Measurements from ENCODE around the gene GP1BA.

GP1BA gene

DNA sequence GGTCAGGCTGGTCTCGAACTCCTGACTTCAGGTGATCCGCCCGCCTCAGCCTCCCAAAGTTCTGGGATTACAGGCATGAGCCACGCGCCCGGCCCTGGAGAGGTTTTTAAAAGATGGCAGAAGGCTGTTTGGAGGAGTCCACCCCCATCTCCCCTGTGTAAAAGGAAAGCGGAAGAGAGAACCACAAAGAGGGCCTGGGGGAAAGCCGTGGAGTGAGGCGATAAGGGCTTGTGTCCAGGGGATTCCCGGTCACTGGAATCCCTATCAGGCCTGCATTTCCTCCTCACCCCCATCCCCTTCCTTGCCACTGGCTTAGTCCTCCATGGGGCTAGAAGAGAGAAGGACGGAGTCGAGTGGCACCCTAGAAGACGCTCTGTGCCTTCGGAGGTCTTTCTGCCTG, at the start of gene GP1BA:
GP1BA (plus strand) TSS at position 315 of the 400 bp plus-strand sequence. CDS start 328 bp downstream, outside the sequence.
- Histone ChIP-seq H3K4me3 (ENCODE audit: low read length) (no peak within 1 kb of the TSS), H2AFZ (ENCODE audit: low read depth, low read length) (no peak within 1 kb of the TSS), H3K27me3 (ENCODE audit: insufficient read depth, low read length) (no peaks in the 10 kb centered on the region), H3K36me3 (ENCODE audit: insufficient read depth, low read length) (peaks cover 3% of the 10 kb centered on the region), H3K4me1 (ENCODE audit: insufficient read depth, low read length) (no peaks in the 10 kb centered on the region), H3K9me3 (ENCODE audit: low read length) (no peaks in the 10 kb centered on the region)

DNA sequence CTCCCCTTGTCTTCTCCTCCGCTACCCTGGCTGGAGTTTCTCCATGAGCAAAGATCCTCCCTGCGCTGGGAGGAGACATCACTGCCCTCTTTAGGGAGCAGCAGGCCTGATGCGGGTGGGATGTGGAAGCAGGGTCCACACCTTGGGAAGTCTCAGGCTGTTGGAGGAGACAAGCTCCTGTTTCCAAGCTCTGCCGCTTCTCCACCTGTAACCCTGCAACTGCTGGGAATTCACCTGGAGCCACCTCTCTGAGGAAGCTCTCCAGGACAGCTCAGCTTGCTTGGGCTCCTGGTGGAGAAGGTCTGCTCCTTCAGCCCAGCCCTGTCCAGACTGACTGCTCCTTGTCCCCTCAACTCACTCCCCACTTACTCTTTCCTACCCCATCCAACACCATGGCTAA, 47.6 kb upstream of the GP1BA start:
- Histone ChIP-seq H3K36me3 (ENCODE audit: insufficient read depth, low read length) (peaks cover 33% of the 10 kb centered on the region), H3K9me3 (ENCODE audit: low read length) (no peaks in the 10 kb centered on the region), H3K27me3 (ENCODE audit: insufficient read depth, low read length) (no peaks in the 10 kb centered on the region), H3K4me1 (ENCODE audit: insufficient read depth, low read length) (no peaks in the 10 kb centered on the region), H3K4me3 (ENCODE audit: low read length) (no peak overlapping the region), H2AFZ (ENCODE audit: low read depth, low read length) (no peak overlapping the region)

DNA sequence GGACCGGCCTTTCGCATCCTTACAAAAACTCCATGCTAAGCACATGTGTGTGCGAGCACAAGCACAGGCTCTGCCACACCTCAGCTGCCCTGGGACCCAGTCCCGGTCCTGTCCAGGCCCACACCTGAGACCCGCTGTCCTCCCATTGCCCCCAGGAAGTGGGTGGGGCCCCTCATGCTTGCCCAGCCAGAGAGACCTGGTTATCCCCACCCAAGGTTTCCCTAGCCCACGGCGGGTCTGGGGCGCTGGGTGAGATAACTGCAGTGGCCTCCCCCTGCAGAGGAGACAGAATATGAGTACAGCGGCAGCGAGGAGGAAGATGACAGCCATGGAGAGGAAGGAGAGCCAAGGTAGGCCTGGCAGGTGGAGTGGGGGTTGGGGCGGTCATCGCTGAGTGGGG, 45.2 kb upstream of the GP1BA start:
- peaks cover 45% of the 10 kb centered on the region for H3K36me3 ChIP-seq (ENCODE audit: insufficient read depth, low read length)

DNA sequence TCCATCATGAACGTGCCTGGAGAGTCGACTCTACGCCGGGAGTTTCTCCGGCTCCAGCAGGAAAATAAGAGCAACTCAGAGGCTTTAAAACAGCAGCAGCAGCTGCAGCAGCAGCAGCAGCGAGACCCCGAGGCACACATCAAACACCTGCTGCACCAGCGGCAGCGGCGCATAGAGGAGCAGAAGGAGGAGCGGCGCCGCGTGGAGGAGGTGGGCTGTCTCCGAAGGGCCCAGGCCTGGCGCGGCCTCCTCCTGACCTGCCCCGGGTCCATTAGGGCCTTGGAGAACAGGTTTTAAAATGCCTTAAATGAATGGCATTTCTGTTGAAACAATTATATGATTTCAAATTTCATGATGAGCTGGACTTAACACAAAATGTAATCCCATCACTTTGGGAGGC, 44.5 kb upstream of the GP1BA start:
- no peak overlapping the region for H3K4me3 ChIP-seq (ENCODE audit: low read length)
- H3K27me3 ChIP-seq (ENCODE audit: insufficient read depth, low read length): no peaks in the 10 kb centered on the region
- H3K36me3 ChIP-seq (ENCODE audit: insufficient read depth, low read length): peaks cover 41% of the 10 kb centered on the region
- H3K9me3 ChIP-seq (ENCODE audit: low read length): no peaks in the 10 kb centered on the region
- H3K4me1 ChIP-seq (ENCODE audit: insufficient read depth, low read length): no peaks in the 10 kb centered on the region
- no peak overlapping the region for H2AFZ ChIP-seq (ENCODE audit: low read depth, low read length)

More for the DNA sequence above, 45.2 kb upstream of the GP1BA start:
- Histone ChIP-seq H3K9me3 (ENCODE audit: low read length) (no peaks in the 10 kb centered on the region), H3K4me1 (ENCODE audit: insufficient read depth, low read length) (no peaks in the 10 kb centered on the region), H3K27me3 (ENCODE audit: insufficient read depth, low read length) (no peaks in the 10 kb centered on the region), H3K4me3 (ENCODE audit: low read length) (no peak overlapping the region), H2AFZ (ENCODE audit: low read depth, low read length) (no peak overlapping the region)

DNA sequence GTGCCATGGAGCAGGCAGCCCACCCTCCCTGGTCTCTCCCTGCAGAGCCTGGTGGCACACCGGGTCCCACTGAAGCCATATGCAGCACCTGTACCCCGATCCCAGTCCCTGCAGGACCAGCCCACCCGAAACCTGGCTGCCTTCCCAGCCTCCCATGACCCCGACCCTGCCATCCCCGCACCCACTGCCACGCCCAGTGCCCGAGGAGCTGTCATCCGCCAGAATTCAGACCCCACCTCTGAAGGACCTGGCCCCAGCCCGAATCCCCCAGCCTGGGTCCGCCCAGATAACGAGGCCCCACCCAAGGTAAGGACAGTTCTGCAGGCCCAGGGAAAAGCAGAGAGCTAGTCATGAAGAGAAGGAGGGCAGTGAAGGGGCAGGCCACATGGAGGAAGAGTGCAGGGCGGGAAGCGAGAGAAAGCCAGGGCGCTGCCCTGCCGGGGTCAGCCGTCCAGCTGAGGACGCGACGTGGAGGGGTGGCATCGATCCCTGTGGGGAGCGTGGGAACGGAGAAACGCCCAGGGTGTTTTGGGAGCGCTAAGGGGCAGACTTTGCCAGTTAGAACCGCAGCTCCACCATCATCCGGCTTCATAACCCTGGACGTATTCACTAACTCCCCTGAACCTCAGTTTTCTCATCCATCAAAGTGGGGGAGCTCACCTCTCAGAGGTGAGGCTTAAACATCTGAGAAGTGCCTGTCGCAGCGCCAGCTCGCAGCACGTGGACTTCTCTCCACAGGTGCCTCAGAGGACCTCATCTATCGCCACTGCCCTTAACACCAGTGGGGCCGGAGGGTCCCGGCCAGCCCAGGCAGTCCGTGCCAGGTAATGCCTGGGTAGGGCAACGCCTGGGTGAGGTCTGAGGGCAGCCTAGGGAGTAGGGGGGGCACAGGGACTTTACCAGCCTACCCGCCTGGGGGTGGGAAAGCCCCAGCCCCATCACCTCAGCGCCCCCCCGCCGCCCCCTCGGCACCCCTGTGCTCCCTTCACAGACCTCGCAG, 40.4 kb upstream of the GP1BA start:
- H3K36me3 ChIP-seq (ENCODE audit: insufficient read depth, low read length): peaks cover 67% of the 10 kb centered on the region
- H2AFZ ChIP-seq (ENCODE audit: low read depth, low read length): no peak overlapping the region
- no peaks in the 10 kb centered on the region for H3K4me1 ChIP-seq (ENCODE audit: insufficient read depth, low read length)
- no peaks in the 10 kb centered on the region for H3K9me3 ChIP-seq (ENCODE audit: low read length)
- no peak overlapping the region for H3K4me3 ChIP-seq (ENCODE audit: low read length)
- no peaks in the 10 kb centered on the region for H3K27me3 ChIP-seq (ENCODE audit: insufficient read depth, low read length)

DNA sequence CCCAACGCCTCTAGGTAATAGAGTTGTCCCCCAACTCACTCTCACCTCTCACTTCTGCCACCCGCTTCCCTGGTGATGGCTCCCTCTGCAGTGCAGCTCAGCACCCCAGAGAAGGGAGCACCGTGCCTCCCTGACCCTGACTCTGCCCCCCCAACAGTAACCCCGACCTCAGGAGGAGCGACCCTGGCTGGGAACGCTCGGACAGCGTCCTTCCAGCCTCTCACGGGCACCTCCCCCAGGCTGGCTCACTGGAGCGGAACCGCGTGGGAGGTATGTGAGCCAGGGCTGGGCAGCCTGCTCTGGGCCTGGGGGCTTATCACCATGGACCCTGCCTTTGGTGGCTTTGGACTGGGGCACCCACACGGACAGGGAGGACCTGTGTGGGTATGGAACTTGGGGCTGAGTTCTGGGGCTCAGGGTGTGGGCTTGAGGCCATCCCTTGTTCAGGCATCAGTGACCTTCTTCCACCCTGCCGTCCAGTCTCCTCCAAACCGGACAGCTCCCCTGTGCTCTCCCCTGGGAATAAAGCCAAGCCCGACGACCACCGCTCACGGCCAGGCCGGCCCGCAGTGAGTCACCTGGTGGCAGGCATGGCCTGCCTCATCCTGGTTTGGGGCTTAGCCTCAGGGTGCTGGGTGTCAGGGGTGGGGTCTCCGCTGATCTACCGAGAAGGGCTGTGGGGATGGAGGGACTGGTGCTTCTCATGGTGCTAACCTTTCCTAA, 39.4 kb upstream of the GP1BA start:
- Histone ChIP-seq H3K4me3 (ENCODE audit: low read length) (no peak overlapping the region), H3K9me3 (ENCODE audit: low read length) (no peaks in the 10 kb centered on the region), H3K4me1 (ENCODE audit: insufficient read depth, low read length) (no peaks in the 10 kb centered on the region), H3K36me3 (ENCODE audit: insufficient read depth, low read length) (peaks cover 65% of the 10 kb centered on the region), H3K27me3 (ENCODE audit: insufficient read depth, low read length) (no peaks in the 10 kb centered on the region), H2AFZ (ENCODE audit: low read depth, low read length) (no peak overlapping the region)

DNA sequence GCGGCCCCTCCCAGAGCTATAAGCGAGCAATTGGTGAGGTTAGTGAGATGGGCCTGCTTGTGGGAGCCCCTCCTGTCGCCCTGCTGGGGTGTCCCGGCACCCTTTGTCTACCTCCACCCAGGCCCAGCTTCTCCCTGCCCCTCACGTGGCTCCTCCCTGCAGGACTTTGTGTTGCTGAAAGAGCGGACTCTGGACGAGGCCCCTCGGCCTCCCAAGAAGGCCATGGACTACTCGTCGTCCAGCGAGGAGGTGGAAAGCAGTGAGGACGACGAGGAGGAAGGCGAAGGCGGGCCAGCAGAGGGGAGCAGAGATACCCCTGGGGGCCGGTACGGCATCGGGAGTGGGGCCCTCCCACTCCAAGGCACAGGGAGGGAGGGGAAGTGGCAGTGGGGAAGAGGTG, 38.8 kb upstream of the GP1BA start:
- H3K9me3 ChIP-seq (ENCODE audit: low read length): no peaks in the 10 kb centered on the region
- H3K4me3 ChIP-seq (ENCODE audit: low read length): no peak overlapping the region
- H2AFZ ChIP-seq (ENCODE audit: low read depth, low read length): no peak overlapping the region
- no peaks in the 10 kb centered on the region for H3K27me3 ChIP-seq (ENCODE audit: insufficient read depth, low read length)
- H3K4me1 ChIP-seq (ENCODE audit: insufficient read depth, low read length): no peaks in the 10 kb centered on the region
- peaks cover 65% of the 10 kb centered on the region for H3K36me3 ChIP-seq (ENCODE audit: insufficient read depth, low read length)

DNA sequence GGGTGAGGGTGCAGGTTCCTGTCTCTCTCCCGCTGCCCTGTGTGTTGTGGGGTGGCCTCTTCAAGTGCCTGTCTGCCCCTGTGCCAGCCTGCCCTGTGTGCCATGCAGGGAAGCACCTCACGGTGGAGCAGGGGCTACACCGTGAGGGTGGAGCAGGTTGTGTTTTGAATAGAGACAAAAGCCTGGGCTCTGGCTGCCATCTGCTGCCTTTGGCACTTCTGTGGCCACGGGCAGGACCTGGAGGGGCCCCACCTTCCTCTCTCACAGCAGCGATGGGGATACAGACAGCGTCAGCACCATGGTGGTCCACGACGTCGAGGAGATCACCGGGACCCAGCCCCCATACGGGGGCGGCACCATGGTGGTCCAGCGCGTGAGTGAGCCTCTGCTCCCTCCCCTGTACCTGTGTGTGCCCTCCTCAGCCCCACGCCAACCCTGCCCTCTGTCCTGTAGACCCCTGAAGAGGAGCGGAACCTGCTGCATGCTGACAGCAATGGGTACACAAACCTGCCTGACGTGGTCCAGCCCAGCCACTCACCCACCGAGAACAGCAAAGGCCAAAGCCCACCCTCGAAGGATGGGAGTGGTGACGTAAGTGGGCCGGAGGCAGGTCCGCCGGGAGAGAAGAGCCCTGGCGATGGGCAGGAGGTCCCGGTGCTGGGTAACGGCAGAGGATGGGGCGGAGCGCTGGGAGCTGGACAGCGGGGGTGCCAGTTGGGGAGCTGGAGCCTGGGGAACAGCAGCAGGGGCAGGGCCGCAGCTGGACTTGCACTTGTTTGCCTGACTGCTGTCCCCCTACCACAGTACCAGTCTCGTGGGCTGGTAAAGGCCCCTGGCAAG, 38.1 kb upstream of the GP1BA start:
- no peak overlapping the region for H3K4me3 ChIP-seq (ENCODE audit: low read length)
- no peak overlapping the region for H2AFZ ChIP-seq (ENCODE audit: low read depth, low read length)
- peaks cover 66% of the 10 kb centered on the region for H3K36me3 ChIP-seq (ENCODE audit: insufficient read depth, low read length)

DNA sequence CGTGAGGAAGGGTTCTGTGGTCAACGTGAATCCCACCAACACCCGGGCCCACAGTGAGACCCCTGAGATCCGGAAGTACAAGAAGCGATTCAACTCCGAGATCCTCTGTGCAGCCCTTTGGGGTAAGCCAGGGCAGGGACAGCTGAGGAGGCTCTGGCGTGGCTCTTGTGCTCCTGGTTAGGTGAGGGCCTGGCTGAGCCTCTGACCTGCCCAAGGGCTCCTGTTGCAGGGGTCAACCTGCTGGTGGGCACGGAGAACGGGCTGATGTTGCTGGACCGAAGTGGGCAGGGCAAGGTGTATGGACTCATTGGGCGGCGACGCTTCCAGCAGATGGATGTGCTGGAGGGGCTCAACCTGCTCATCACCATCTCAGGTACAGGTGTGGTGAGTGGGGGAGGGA, 37.0 kb upstream of the GP1BA start:
- Histone ChIP-seq H3K4me1 (ENCODE audit: insufficient read depth, low read length) (no peaks in the 10 kb centered on the region), H3K36me3 (ENCODE audit: insufficient read depth, low read length) (peaks cover 67% of the 10 kb centered on the region)

More for the DNA sequence above, 38.1 kb upstream of the GP1BA start:
- H3K27me3 ChIP-seq (ENCODE audit: insufficient read depth, low read length): no peaks in the 10 kb centered on the region
- no peaks in the 10 kb centered on the region for H3K9me3 ChIP-seq (ENCODE audit: low read length)
- no peaks in the 10 kb centered on the region for H3K4me1 ChIP-seq (ENCODE audit: insufficient read depth, low read length)

DNA sequence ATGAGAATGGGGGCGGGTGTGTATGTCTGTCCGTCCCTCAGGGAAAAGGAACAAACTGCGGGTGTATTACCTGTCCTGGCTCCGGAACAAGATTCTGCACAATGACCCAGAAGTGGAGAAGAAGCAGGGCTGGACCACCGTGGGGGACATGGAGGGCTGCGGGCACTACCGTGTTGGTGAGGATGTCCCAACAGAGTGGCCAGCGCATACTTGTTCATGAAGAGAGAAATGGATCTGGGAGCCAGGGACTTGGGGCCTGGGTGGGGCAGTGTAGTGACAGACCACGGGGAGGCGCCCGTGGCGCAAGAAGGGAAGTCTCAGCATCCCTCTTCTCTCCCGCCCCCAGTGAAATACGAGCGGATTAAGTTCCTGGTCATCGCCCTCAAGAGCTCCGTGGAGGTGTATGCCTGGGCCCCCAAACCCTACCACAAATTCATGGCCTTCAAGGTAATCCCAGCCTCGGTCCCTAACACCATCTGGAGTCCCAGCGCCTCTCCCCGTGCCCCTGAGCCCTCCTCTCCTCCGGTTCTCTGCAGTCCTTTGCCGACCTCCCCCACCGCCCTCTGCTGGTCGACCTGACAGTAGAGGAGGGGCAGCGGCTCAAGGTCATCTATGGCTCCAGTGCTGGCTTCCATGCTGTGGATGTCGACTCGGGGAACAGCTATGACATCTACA, 36.3 kb upstream of the GP1BA start:
- H3K4me3 ChIP-seq (ENCODE audit: low read length): no peak overlapping the region
- H3K9me3 ChIP-seq (ENCODE audit: low read length): peaks cover 10% of the 10 kb centered on the region
- H2AFZ ChIP-seq (ENCODE audit: low read depth, low read length): no peak overlapping the region
- H3K4me1 ChIP-seq (ENCODE audit: insufficient read depth, low read length): no peaks in the 10 kb centered on the region
- H3K27me3 ChIP-seq (ENCODE audit: insufficient read depth, low read length): no peaks in the 10 kb centered on the region
- peaks cover 60% of the 10 kb centered on the region for H3K36me3 ChIP-seq (ENCODE audit: insufficient read depth, low read length)

More for the DNA sequence above, 37.0 kb upstream of the GP1BA start:
- no peaks in the 10 kb centered on the region for H3K27me3 ChIP-seq (ENCODE audit: insufficient read depth, low read length)
- H2AFZ ChIP-seq (ENCODE audit: low read depth, low read length): no peak overlapping the region
- H3K4me3 ChIP-seq (ENCODE audit: low read length): no peak overlapping the region
- peaks cover 7% of the 10 kb centered on the region for H3K9me3 ChIP-seq (ENCODE audit: low read length)

DNA sequence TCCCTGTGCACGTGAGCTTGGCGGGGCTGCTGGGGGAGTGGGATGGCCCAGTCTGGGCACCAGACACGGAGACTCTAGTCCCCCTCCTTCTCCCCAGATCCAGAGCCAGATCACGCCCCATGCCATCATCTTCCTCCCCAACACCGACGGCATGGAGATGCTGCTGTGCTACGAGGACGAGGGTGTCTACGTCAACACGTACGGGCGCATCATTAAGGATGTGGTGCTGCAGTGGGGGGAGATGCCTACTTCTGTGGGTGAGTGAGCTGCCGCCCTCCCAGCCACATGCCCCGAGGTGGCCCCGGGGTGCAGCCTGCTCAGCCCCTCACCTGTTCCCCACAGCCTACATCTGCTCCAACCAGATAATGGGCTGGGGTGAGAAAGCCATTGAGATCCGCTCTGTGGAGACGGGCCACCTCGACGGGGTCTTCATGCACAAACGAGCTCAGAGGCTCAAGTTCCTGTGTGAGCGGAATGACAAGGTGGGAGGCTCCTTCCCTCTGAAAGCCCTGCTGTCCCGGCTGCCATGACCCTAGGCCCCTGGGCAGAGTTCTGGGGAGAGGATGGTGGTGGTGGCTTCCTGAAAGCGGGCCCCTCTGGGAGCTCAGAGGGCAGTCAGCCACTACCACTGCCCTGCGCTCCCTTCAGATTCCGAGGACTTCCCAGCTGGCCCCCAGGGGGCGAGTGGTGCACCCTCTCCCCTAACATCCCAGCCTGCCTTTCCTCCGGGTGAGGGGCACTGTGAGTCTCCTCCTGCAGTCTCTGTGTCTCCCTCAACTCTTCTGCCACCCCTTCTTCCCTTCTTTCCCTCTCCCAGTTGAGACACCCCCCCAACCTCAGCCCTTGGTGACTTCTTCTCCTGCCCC, 35.5 kb upstream of the GP1BA start:
- no peak overlapping the region for H2AFZ ChIP-seq (ENCODE audit: low read depth, low read length)
- H3K9me3 ChIP-seq (ENCODE audit: low read length): peaks cover 15% of the 10 kb centered on the region
- no peak overlapping the region for H3K4me3 ChIP-seq (ENCODE audit: low read length)
- no peaks in the 10 kb centered on the region for H3K4me1 ChIP-seq (ENCODE audit: insufficient read depth, low read length)
- H3K36me3 ChIP-seq (ENCODE audit: insufficient read depth, low read length): peaks cover 54% of the 10 kb centered on the region
- H3K27me3 ChIP-seq (ENCODE audit: insufficient read depth, low read length): no peaks in the 10 kb centered on the region

Data from neuron (in vitro differentiated cells).